ENCODE data around the gene SRF. TPM values are rescaled to one million over a fixed set of nuclear protein-coding genes. Genes with fewer than 3 reads are reported as not detected.

The SRF gene
- total RNA-seq, 4 donors from 2014 or later, result 111 to 183 (median 153) TPM

DNA sequence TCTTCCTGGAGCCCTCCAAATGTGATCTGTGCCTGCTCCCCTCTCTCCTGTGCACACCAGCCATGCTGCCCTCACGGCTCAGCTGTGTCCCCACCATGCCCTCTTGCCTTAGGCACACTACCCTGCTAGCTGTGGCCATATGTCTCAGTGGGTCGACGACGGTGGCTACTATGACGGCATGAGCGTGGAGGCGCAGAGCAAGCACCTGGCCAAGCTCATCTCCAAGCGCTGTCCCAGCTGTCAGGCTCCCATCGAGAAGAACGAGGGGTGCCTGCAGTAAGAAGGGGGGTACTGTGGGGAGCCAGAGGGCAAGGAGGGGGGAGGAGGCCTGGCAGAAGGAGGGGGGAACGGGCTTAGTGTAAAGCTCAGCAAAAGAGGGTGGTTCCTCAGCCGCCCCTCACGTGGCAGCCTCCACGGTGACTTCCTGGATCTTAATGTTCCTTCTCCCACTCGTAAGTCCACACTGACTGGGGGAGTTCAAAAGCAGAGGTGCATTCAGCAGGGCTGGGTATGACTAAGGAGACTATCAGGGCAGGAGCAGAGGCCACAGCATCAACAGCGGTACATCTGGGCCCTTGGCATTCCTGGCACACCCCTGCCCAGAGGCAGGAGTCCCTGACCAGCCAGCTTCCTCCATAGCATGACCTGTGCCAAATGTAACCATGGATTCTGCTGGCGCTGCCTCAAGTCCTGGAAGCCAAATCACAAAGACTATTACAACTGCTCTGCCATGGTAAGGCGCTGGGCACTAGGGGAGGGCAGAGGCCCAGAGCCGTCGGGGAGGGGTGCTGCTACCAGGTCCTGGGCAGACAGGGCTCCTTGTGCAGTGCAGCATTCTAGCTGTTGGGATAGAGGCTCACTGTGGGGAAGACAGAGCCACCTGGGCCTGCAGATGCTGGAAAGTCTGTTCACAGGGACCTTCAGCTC, 50.2 kb downstream of the SRF start:
- Histone ChIP-seq H3K4me1 (no peaks in the 10 kb centered on the region), H3K36me3 (peaks cover 14 to 94% (median 59%) of the 10 kb centered on the region in 4 donors), H3K27ac (replicated peaks in 1 of 4) (no peak overlapping the region), H3K9me3 (no peaks in the 10 kb centered on the region), H3K4me3 (no peak overlapping the region), H3K27me3 (no peaks in the 10 kb centered on the region)
- DNase-seq (ENCODE audit: extremely low spot score), result no peak
- WGBS, result 92% methylated on average over 15 of the region's 20 CpGs
- TF ChIP-seq EP300 (IDR thresholded peaks at IDR 0.05), result no peak
- TF ChIP-seq POLR2A (IDR thresholded peaks at IDR 0.05; ENCODE audit: low read depth), result no peak
- TF ChIP-seq POLR2AphosphoS5 (IDR thresholded peaks at IDR 0.05), result no peak
- TF ChIP-seq, protein P1, sequence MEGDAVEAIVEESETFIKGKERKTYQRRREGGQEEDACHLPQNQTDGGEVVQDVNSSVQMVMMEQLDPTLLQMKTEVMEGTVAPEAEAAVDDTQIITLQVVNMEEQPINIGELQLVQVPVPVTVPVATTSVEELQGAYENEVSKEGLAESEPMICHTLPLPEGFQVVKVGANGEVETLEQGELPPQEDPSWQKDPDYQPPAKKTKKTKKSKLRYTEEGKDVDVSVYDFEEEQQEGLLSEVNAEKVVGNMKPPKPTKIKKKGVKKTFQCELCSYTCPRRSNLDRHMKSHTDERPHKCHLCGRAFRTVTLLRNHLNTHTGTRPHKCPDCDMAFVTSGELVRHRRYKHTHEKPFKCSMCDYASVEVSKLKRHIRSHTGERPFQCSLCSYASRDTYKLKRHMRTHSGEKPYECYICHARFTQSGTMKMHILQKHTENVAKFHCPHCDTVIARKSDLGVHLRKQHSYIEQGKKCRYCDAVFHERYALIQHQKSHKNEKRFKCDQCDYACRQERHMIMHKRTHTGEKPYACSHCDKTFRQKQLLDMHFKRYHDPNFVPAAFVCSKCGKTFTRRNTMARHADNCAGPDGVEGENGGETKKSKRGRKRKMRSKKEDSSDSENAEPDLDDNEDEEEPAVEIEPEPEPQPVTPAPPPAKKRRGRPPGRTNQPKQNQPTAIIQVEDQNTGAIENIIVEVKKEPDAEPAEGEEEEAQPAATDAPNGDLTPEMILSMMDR (IDR thresholded peaks at IDR 0.05), result no peak
- intact Hi-C loops (cut with DNase I), result no loop called here

- 88% methylated on average over 15 of the region's 15 CpGs for WGBS
- H3K9me3 ChIP-seq, result no peaks in the 10 kb centered on the region
- no peak overlapping the region for H3K4me3 ChIP-seq
- peaks cover 7 to 82% (median 49%) of the 10 kb centered on the region in 4 donors for H3K36me3 ChIP-seq
- intact Hi-C loops (cut with DNase I), result no loop called here
- no peak for DNase-seq (ENCODE audit: extremely low spot score)
- no peaks in the 10 kb centered on the region for H3K4me1 ChIP-seq
- no peak for TF ChIP-seq POLR2A (IDR thresholded peaks at IDR 0.05; ENCODE audit: low read depth)
- no peak overlapping the region for H3K27ac ChIP-seq (replicated peaks in 1 of 4)
- H3K27me3 ChIP-seq, result no peaks in the 10 kb centered on the region
Measured at GRCh38 chr6:43222418-43223059, 51.5 kb downstream of the SRF start.

DNA sequence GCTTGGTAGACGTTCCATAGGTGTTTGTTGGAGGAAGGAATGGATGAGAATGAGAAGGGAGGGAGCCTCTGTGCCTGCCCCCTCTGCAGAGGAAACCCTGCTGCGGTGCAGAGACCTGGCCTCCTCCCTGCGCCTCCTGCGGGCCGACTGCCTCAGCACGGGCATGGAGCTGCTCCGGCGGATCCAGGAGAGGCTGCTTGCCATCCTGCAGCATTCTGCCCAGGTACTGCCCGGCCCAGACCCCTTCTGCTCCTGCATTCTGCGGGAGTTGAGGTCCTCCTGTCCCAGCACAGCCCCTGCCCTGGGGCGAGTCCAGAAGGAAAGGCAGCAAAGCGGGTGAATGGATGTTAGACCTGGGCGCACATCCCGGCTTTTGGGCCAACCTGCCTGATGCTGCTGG, 52.1 kb downstream of the SRF start:
- no peak overlapping the region for H3K4me3 ChIP-seq
- TF ChIP-seq POLR2AphosphoS5 (IDR thresholded peaks at IDR 0.05), result no peak
- TF ChIP-seq, protein P1 (IDR thresholded peaks at IDR 0.05), result no peak
- TF ChIP-seq EP300 (IDR thresholded peaks at IDR 0.05), result no peak
- TF ChIP-seq POLR2A (IDR thresholded peaks at IDR 0.05; ENCODE audit: low read depth), result no peak
- intact Hi-C loops (cut with DNase I), result no loop called here
- no peaks in the 10 kb centered on the region for H3K9me3 ChIP-seq
- peaks cover 5 to 77% (median 48%) of the 10 kb centered on the region in 4 donors for H3K36me3 ChIP-seq
- no peaks in the 10 kb centered on the region for H3K27me3 ChIP-seq
- no peak overlapping the region for H3K27ac ChIP-seq (replicated peaks in 1 of 4)
- DNase-seq (ENCODE audit: extremely low spot score), result no peak
- WGBS, result 89% methylated on average over 13 of the region's 14 CpGs
- peaks cover 0 to 3% (median under 1%) of the 10 kb centered on the region in 4 donors for H3K4me1 ChIP-seq

- no peaks in the 10 kb centered on the region for H3K27me3 ChIP-seq
- no peak overlapping the region for H3K27ac ChIP-seq (replicated peaks in 1 of 4)
- no peak for DNase-seq (ENCODE audit: extremely low spot score)
- no peak overlapping the region for H3K4me3 ChIP-seq
- H3K9me3 ChIP-seq, result no peaks in the 10 kb centered on the region
- TF ChIP-seq POLR2A (IDR thresholded peaks at IDR 0.05; ENCODE audit: low read depth) (no peak), POLR2AphosphoS5 (IDR thresholded peaks at IDR 0.05) (no peak), EP300 (IDR thresholded peaks at IDR 0.05) (no peak)
- TF ChIP-seq, protein P1 (IDR thresholded peaks at IDR 0.05), result no peak
- H3K4me1 ChIP-seq, result peaks cover 5 to 16% (median 14%) of the 10 kb centered on the region in 4 donors
- intact Hi-C loops (cut with DNase I), result no loop called here
- 95% methylated on average over 11 of the region's 11 CpGs for WGBS
- peaks cover 5 to 45% (median 25%) of the 10 kb centered on the region in 4 donors for H3K36me3 ChIP-seq
Measured at GRCh38 chr6:43226192-43226851, 55.3 kb downstream of the SRF start.
